Endothelial cell of umbilical vein (primary cell): Measurements from ENCODE around the gene GUCA2B. TPM values are rescaled to one million over a fixed set of nuclear protein-coding genes. Genes with fewer than 3 reads are reported as not detected.

ENCODE experiments used
- BruUV-seq: library from RNA; stranded (reverse); fragments of 400-500 nt; replicated peaks from 2 replicates; lab custom pipeline; 2021; lab: Mats Ljungman, UMichigan
- CTCF ChIA-PET: fragments of 300-600, 350-600 bp; sonication (Branson Sonifier 250); formaldehyde crosslinking; loops from one replicate; lab custom pipeline; 2021; ENCODE audit warnings: antibody characterized with exemption, inconsistent platforms; lab: Charles Lee
- POLR2A ChIA-PET: fragments of 300-600, 350-600 bp; sonication (Branson Sonifier 250); formaldehyde crosslinking; loops from one replicate; lab custom pipeline; 2021; ENCODE audit warnings: antibody characterized with exemption, inconsistent platforms; lab: Charles Lee
- DNase-seq: peaks from one replicate; pipeline ENCODE4 v3.0.0-alpha.2; 2011; ENCODE audit warnings: low read depth, low spot score
- FAIRE-seq: peaks from 2 replicates; lab custom pipeline; 2011; peaks lifted over from hg19 to GRCh38; lab: Jason Lieb, UNC
- H2AFZ ChIP-seq: 2 replicates; pipeline ENCODE4 v1.6.0; 2012; ENCODE audit warnings: low read depth, low read length, control low read depth, inconsistent platforms
- H3K27ac ChIP-seq: 2 replicates; pipeline ENCODE4 v1.5.1; 2011; ENCODE audit warnings: low read depth, mild to moderate bottlenecking, control low read depth, low read length, moderate library complexity; ENCODE audit not compliant: insufficient read depth
- H3K27me3 ChIP-seq, 2 experiments: 2 replicates each; pipeline versions ENCODE4 v1.6.0 to v1.6.1; 2011; ENCODE audit warnings: low read length in 2 of 2, mixed read lengths in 1 of 2; ENCODE audit not compliant: control insufficient read depth in 2 of 2, insufficient read depth in 2 of 2
- H3K36me3 ChIP-seq, 2 experiments: 2 replicates in 1 of 2; 3 replicates in 1 of 2; pipeline ENCODE4 v1.5.1; 2011; ENCODE audit warnings: low read length in 2 of 2, mild to moderate bottlenecking in 1 of 2, moderate library complexity in 1 of 2; ENCODE audit not compliant: control insufficient read depth in 2 of 2, insufficient read depth in 2 of 2; ENCODE audit errors: extremely low read depth in 1 of 2
- H3K4me1 ChIP-seq: 3 replicates; pipeline ENCODE4 v1.5.1; 2011; ENCODE audit warnings: mild to moderate bottlenecking, low read length; ENCODE audit not compliant: control insufficient read depth, insufficient read depth; ENCODE audit errors: extremely low read depth
- H3K4me2 ChIP-seq: 2 replicates; pipeline ENCODE4 v1.6.1; 2011; ENCODE audit warnings: low read length, control low read depth, mixed read lengths; ENCODE audit not compliant: insufficient read depth
- H3K4me3 ChIP-seq, 3 experiments: fragments of 200-600 bp in 1 of 3; sonication (generic), shearing (Covaris generic) in 1 of 3; replicated peaks in 1 of 3; 2 replicates each; pipeline ENCODE4 v1.5.1; 2011 to 2016; ENCODE audit warnings: control low read depth in 3 of 3, low read length in 3 of 3, mild to moderate bottlenecking in 2 of 3, inconsistent platforms in 1 of 3, low read depth in 1 of 3, moderate library complexity in 1 of 3; ENCODE audit not compliant: insufficient read depth in 1 of 3
- H3K79me2 ChIP-seq: 2 replicates; pipeline ENCODE4 v1.6.0; 2012; ENCODE audit warnings: low read length, inconsistent platforms; ENCODE audit not compliant: control insufficient read depth, insufficient read depth
- H3K9ac ChIP-seq: replicated peaks from 2 replicates; pipeline ENCODE3; 2011; ENCODE audit warnings: low read length, control low read depth; ENCODE audit not compliant: insufficient read depth; ENCODE audit errors: extremely low read depth
- H3K9me1 ChIP-seq: replicated peaks from 3 replicates; pipeline ENCODE4 v1.6.0; 2011; ENCODE audit warnings: mild to moderate bottlenecking, low read length; ENCODE audit not compliant: control insufficient read depth, insufficient read depth; ENCODE audit errors: extremely low read depth
- H3K9me3 ChIP-seq: replicated peaks from 2 replicates; pipeline ENCODE4 v1.5.1; 2012; ENCODE audit warnings: low read length, inconsistent platforms; ENCODE audit not compliant: control insufficient read depth, insufficient read depth
- H4K20me1 ChIP-seq: replicated peaks from 2 replicates; pipeline ENCODE3; 2011; ENCODE audit warnings: mild to moderate bottlenecking, low read length; ENCODE audit not compliant: control insufficient read depth, insufficient read depth; ENCODE audit errors: extremely low read depth
- EZH2 ChIP-seq: IDR thresholded peaks from 2 replicates; pipeline ENCODE4 v1.6.1; 2012; ENCODE audit warnings: borderline replicate concordance, low read depth, mild to moderate bottlenecking, moderate library complexity, low read length, inconsistent platforms; ENCODE audit not compliant: severe bottlenecking
- FOS ChIP-seq: IDR thresholded peaks from 2 replicates; pipeline ENCODE4 v1.6.1; 2011; ENCODE audit warnings: mild to moderate bottlenecking, low read length, moderate library complexity, borderline replicate concordance; ENCODE audit not compliant: insufficient read depth
- GATA2 ChIP-seq: IDR thresholded peaks from 2 replicates; pipeline ENCODE4 v1.7.0; 2011; ENCODE audit warnings: low read depth, mild to moderate bottlenecking, moderate library complexity, mixed read lengths, low read length; ENCODE audit not compliant: insufficient read length, insufficient read depth
- JUN ChIP-seq: IDR thresholded peaks from 2 replicates; pipeline ENCODE4 v1.6.1; 2011; ENCODE audit warnings: borderline replicate concordance, low read depth; ENCODE audit not compliant: insufficient read length, insufficient read depth
- MYC ChIP-seq: IDR thresholded peaks from one replicate; pipeline ENCODE4 v1.6.1; 2011; ENCODE audit warnings: mild to moderate bottlenecking, low read depth, low read length
- POLR2A ChIP-seq: IDR thresholded peaks from 2 replicates; pipeline ENCODE4 v1.6.1; 2012; ENCODE audit warnings: low read depth, mild to moderate bottlenecking, control low read depth, low read length
- POLR2AphosphoS5 ChIP-seq: IDR thresholded peaks from 2 replicates; pipeline ENCODE4 v1.6.1; 2012; ENCODE audit warnings: low read depth, mild to moderate bottlenecking, control low read depth, low read length, moderate library complexity; ENCODE audit not compliant: insufficient read depth
- dilution Hi-C: fragments of 300-500 bp; cut with MboI; formaldehyde crosslinking; loops from one replicate; pipeline ENCODE4 v1.15.0; 2019; ENCODE audit warnings: low sequenced_read_pairs; ENCODE audit not compliant: extremely low pct_ligation_motif_present
- intact Hi-C: fragments of 100-400 bp; cut with micrococcal nuclease; formaldehyde crosslinking; loops from one replicate; pipeline ENCODE4 v1.10.0; 2022
- polyA plus RNA-seq, 4 experiments: library from polyadenylated mRNA; depleted of rRNA in 3 of 4; stranded (reverse) in 3 of 4; unstranded in 1 of 4; fragments of >200 nt; gene quantifications; 2 replicates each; pipeline versions ENCODE4 v1.2.1 to v1.2.3, GENCODE V29; 2011 to 2012; ENCODE audit warnings: missing spikeins in 1 of 4
- total RNA-seq: library from RNA; stranded (reverse); gene quantifications from 2 replicates; pipeline ENCODE4 v1.2.3, GENCODE V29; 2021
- TF ChIP-seq, protein P1 (sequence below): IDR thresholded peaks from 2 replicates; pipeline ENCODE4 v1.6.1; 2011; ENCODE audit not compliant: insufficient read depth, insufficient read length
- TF ChIP-seq, protein P2 (sequence below), 2 donors: IDR thresholded peaks; 1 replicate in 1 of 2; 2 replicates in 1 of 2; pipeline ENCODE4 v1.5.1; 2011; ENCODE audit warnings: low read length in 2 of 2, mild to moderate bottlenecking in 2 of 2, moderate library complexity in 2 of 2, control low read depth in 1 of 2, inconsistent platforms in 1 of 2, low read depth in 1 of 2; ENCODE audit not compliant: insufficient read depth in 1 of 2; ENCODE audit errors: extremely low read depth in 1 of 2

Gene GUCA2B
- total and polyA plus RNA-seq, 2 donors (not counting 3 experiments of a cell fraction or from before 2014, with no cell fraction given): not detected

DNA sequence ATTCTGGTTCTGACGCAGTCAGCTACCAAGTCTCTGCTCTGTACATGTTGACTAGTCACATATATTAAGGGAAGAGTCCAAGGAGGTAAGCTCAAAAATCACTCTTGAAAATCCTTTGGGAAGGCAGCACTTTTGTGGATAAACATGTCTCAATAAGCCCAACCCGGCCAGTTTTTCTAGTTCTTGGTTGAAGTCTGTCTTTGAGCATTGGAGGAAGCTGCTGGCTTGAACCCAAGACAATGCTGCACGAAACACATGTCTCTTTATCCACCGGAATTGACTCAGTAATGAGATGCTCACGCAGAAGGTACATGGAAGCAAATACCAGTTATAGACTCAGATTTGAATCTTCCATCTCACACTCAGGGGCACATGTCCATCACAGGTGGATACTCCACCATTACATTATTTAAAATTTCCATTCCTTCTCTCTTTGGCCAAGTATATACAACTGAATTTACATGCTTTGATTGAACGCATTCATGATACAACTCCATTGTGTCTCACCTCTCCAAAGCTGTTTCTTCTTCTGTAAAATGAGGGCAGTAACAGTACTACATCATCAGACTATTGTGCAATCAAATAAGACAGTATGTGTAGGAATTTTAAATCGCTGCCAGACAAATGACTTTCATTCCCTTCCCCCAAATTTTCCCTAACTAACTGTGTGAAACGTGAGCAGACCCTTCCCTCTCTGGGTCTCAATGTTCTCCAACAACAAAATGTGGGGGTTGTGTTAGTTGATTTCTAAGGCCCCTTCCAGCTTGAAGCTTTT is 20.9 kb downstream of the GUCA2B start:
- no TSS peak for BruUV-seq
- H3K27ac ChIP-seq: no peak overlapping the region
- dilution Hi-C loops: no loop called here

More for the DNA sequence above, 20.9 kb downstream of the GUCA2B start:
- CTCF ChIA-PET: interaction anchor here (0.5 to 4.9 kb wide), 76 partner anchors 9 to 660 kb away, joined by 3 to 58 read pairs (median 4); partner anchors contain the start of genes CCDC30, FOXJ3 and GUCA2A
- intact Hi-C loops: loop anchor here (1.0 to 10.0 kb wide), 5 partner anchors 27 to 600 kb away; partner anchors contain the start of genes CCDC30 and PPIH
- POLR2A ChIA-PET: no interaction called here
- Histone ChIP-seq H3K9me3 (no peaks in the 10 kb centered on the region), H3K4me1 (peaks cover 17% of the 10 kb centered on the region), H3K79me2 (no peaks in the 10 kb centered on the region), H3K36me3 (no peaks in the 10 kb centered on the region), H3K4me2 (no peak overlapping the region), H3K27me3 (no peaks in the 10 kb centered on the region), H3K9ac (no peak overlapping the region), H4K20me1 (no peaks in the 10 kb centered on the region), H3K9me1 (no peaks in the 10 kb centered on the region), H3K4me3 (no peak overlapping the region), H2AFZ (no peak overlapping the region)
- TF ChIP-seq POLR2AphosphoS5: no peak
- TF ChIP-seq JUN: no peak
- TF ChIP-seq, protein P1, sequence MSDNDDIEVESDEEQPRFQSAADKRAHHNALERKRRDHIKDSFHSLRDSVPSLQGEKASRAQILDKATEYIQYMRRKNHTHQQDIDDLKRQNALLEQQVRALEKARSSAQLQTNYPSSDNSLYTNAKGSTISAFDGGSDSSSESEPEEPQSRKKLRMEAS: no peak
- no peak for TF ChIP-seq POLR2A
- no peak for TF ChIP-seq FOS
- no peak for TF ChIP-seq GATA2
- TF ChIP-seq, protein P2, sequence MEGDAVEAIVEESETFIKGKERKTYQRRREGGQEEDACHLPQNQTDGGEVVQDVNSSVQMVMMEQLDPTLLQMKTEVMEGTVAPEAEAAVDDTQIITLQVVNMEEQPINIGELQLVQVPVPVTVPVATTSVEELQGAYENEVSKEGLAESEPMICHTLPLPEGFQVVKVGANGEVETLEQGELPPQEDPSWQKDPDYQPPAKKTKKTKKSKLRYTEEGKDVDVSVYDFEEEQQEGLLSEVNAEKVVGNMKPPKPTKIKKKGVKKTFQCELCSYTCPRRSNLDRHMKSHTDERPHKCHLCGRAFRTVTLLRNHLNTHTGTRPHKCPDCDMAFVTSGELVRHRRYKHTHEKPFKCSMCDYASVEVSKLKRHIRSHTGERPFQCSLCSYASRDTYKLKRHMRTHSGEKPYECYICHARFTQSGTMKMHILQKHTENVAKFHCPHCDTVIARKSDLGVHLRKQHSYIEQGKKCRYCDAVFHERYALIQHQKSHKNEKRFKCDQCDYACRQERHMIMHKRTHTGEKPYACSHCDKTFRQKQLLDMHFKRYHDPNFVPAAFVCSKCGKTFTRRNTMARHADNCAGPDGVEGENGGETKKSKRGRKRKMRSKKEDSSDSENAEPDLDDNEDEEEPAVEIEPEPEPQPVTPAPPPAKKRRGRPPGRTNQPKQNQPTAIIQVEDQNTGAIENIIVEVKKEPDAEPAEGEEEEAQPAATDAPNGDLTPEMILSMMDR (IDR thresholded peaks at IDR 0.05; ENCODE audit: extremely low read depth in 1 of 2, insufficient read depth in 1 of 2, low read depth in 1 of 2, low read length in 2 of 2): no peak
- TF ChIP-seq MYC: no peak
- TF ChIP-seq EZH2: no peak
- no peak for FAIRE-seq
- DNase-seq: no peak
